Trophoblast cell (in vitro differentiated cells and primary cell): ENCODE data around the gene TIMP2.
A peak's percentile ranks its signal among the peaks of the same experiment; 100 is the strongest.

Source experiments
- DNase-seq, 2 donors: peaks; one replicate each; pipeline ENCODE4 v3.0.0-alpha.2; 2016
- H2AFZ ChIP-seq: 2 replicates; pipeline ENCODE4 v1.6.1; 2013; ENCODE audit warnings: low read length, moderate library complexity, mild to moderate bottlenecking; ENCODE audit not compliant: insufficient read depth, poor library complexity
- H2AK5ac ChIP-seq: 2 replicates; pipeline ENCODE4 v1.6.1; 2013; ENCODE audit warnings: mild to moderate bottlenecking, low read length
- H2BK120ac ChIP-seq: 2 replicates; pipeline ENCODE4 v1.6.1; 2013; ENCODE audit warnings: low read length, mild to moderate bottlenecking, moderate library complexity; ENCODE audit not compliant: insufficient read depth, poor library complexity
- H2BK12ac ChIP-seq: 2 replicates; pipeline ENCODE4 v1.6.1; 2013; ENCODE audit warnings: mild to moderate bottlenecking, low read length, moderate library complexity
- H2BK5ac ChIP-seq: 2 replicates; pipeline ENCODE4 v1.6.1; 2013; ENCODE audit warnings: low read length, low read depth, moderate library complexity, mild to moderate bottlenecking; ENCODE audit not compliant: poor library complexity
- H3K14ac ChIP-seq: 2 replicates; pipeline ENCODE4 v1.6.1; 2013; ENCODE audit warnings: mild to moderate bottlenecking, low read length
- H3K18ac ChIP-seq: 2 replicates; pipeline ENCODE4 v1.6.1; 2013; ENCODE audit warnings: mild to moderate bottlenecking, low read length
- H3K23ac ChIP-seq: 2 replicates; pipeline ENCODE4 v1.6.1; 2013; ENCODE audit warnings: low read length
- H3K27ac ChIP-seq: 2 replicates; pipeline ENCODE4 v1.5.1; 2013; ENCODE audit warnings: low read depth, mild to moderate bottlenecking, inconsistent platforms, low read length, moderate library complexity
- H3K27me3 ChIP-seq: 2 replicates; pipeline ENCODE4 v1.6.1; 2013; ENCODE audit warnings: inconsistent platforms, mild to moderate bottlenecking, low read length, moderate library complexity; ENCODE audit not compliant: insufficient read depth
- H3K36me3 ChIP-seq, 2 experiments: 1 replicate in 1 of 2; 2 replicates in 1 of 2; pipeline ENCODE4 v1.6.1; 2013; ENCODE audit warnings: low read length in 2 of 2, mild to moderate bottlenecking in 2 of 2, moderate library complexity in 1 of 2; ENCODE audit not compliant: insufficient read depth in 2 of 2, control insufficient read depth in 1 of 2
- H3K4ac ChIP-seq: 2 replicates; pipeline ENCODE4 v1.6.1; 2013; ENCODE audit warnings: low read depth, mild to moderate bottlenecking, low read length, moderate library complexity
- H3K4me1 ChIP-seq, 2 experiments: 1 replicate in 1 of 2; 2 replicates in 1 of 2; pipeline ENCODE4 v1.6.1; 2013; ENCODE audit warnings: low read length in 2 of 2, mild to moderate bottlenecking in 2 of 2, moderate library complexity in 1 of 2; ENCODE audit not compliant: insufficient read depth in 2 of 2, control insufficient read depth in 1 of 2
- H3K4me2 ChIP-seq: 2 replicates; pipeline ENCODE4 v1.6.1; 2013; ENCODE audit warnings: inconsistent platforms, mild to moderate bottlenecking, low read length, moderate library complexity
- H3K4me3 ChIP-seq: 2 replicates; pipeline ENCODE4 v1.5.1; 2013; ENCODE audit warnings: mild to moderate bottlenecking, low read depth, low read length, inconsistent platforms
- H3K79me1 ChIP-seq: one replicate; pipeline ENCODE4 v1.6.1; 2013; ENCODE audit warnings: low read length
- H3K79me2 ChIP-seq: 2 replicates; pipeline ENCODE4 v1.6.1; 2013; ENCODE audit warnings: low read length, mild to moderate bottlenecking; ENCODE audit not compliant: control insufficient read depth, insufficient read depth, poor library complexity
- H3K9ac ChIP-seq: 2 replicates; pipeline ENCODE4 v1.6.1; 2013; ENCODE audit warnings: mild to moderate bottlenecking, low read length
- H3K9me3 ChIP-seq: 2 replicates; pipeline ENCODE4 v1.6.1; 2013; ENCODE audit warnings: low read depth, mild to moderate bottlenecking, control low read depth, inconsistent platforms, low read length; ENCODE audit not compliant: insufficient read depth
- H4K12ac ChIP-seq: 2 replicates; pipeline ENCODE4 v1.6.1; 2013; ENCODE audit warnings: low read depth, mild to moderate bottlenecking, low read length, moderate library complexity
- H4K8ac ChIP-seq: 2 replicates; pipeline ENCODE4 v1.6.1; 2013; ENCODE audit warnings: low read depth, mild to moderate bottlenecking, low read length, moderate library complexity
- H4K91ac ChIP-seq: one replicate; pipeline ENCODE4 v1.6.1; 2013; ENCODE audit warnings: low read depth, mild to moderate bottlenecking, low read length, moderate library complexity
- WGBS: extraction: QIAGEN DNeasy Blood & Tissue Kit; methylation state at CpG from one replicate; pipeline ENCODE4 v1.1.7; 2013; ENCODE audit warnings: missing lambda C conversion rate; ENCODE audit not compliant: insufficient read length, insufficient coverage; ENCODE audit errors: extremely low coverage; 5-methylcytosine and 5-hydroxymethylcytosine counted together

Gene TIMP2

GRCh38 chr17:78892520-78892919 lies 32.7 kb downstream of the TIMP2 start:
- H3K79me1 ChIP-seq = no peaks in the 10 kb centered on the region

GRCh38 chr17:78892062-78892456 lies 33.1 kb downstream of the TIMP2 start:
- peaks cover 2% of the 10 kb centered on the region for H3K79me2 ChIP-seq
- H3K9ac ChIP-seq = no peak overlapping the region
- H2AFZ ChIP-seq = no peak overlapping the region
- DNase-seq = no peak
- H3K4me1 ChIP-seq = peaks cover 5 to 13% of the 10 kb centered on the region in 2 experiments
- no peak overlapping the region for H2BK12ac ChIP-seq
- no peak overlapping the region for H3K27ac ChIP-seq
- no peak overlapping the region for H3K23ac ChIP-seq
- no peak overlapping the region for H4K12ac ChIP-seq
- no peaks in the 10 kb centered on the region for H3K27me3 ChIP-seq
- H2BK120ac ChIP-seq = no peak overlapping the region
- H4K8ac ChIP-seq = no peak overlapping the region
- no peaks in the 10 kb centered on the region for H3K79me1 ChIP-seq
- no peak overlapping the region for H2AK5ac ChIP-seq
- peaks cover 2% of the 10 kb centered on the region for H3K9me3 ChIP-seq
- peaks cover 5 to 8% of the 10 kb centered on the region in 2 experiments for H3K36me3 ChIP-seq
- H3K18ac ChIP-seq = no peak overlapping the region
- H3K4ac ChIP-seq = no peak overlapping the region
- H2BK5ac ChIP-seq = no peak overlapping the region
- peak overlapping the region; percentile 33 for H3K14ac ChIP-seq
- H3K4me3 ChIP-seq = no peak overlapping the region
- WGBS = no CpG with 5 or more reads among the region's 14 CpGs
- no peak overlapping the region for H4K91ac ChIP-seq
- H3K4me2 ChIP-seq = no peak overlapping the region

More at GRCh38 chr17:78892520-78892919, 32.7 kb downstream of the TIMP2 start:
- no peak overlapping the region for H4K91ac ChIP-seq
- H3K4ac ChIP-seq = no peak overlapping the region
- no peaks in the 10 kb centered on the region for H3K27me3 ChIP-seq
- H3K18ac ChIP-seq = no peak overlapping the region
- no peak overlapping the region for H2AFZ ChIP-seq
- H4K8ac ChIP-seq = no peak overlapping the region
- no peak overlapping the region for H3K9ac ChIP-seq
- H2AK5ac ChIP-seq = no peak overlapping the region
- H2BK5ac ChIP-seq = no peak overlapping the region
- no peak overlapping the region for H3K14ac ChIP-seq
- H3K9me3 ChIP-seq = peaks cover 2% of the 10 kb centered on the region
- no peak overlapping the region for H2BK12ac ChIP-seq
- no peak overlapping the region for H3K4me2 ChIP-seq
- no peak overlapping the region for H3K23ac ChIP-seq
- no peak for DNase-seq
- H3K36me3 ChIP-seq = peaks cover 5 to 8% of the 10 kb centered on the region in 2 experiments
- H4K12ac ChIP-seq = no peak overlapping the region
- H2BK120ac ChIP-seq = no peak overlapping the region
- H3K27ac ChIP-seq = no peak overlapping the region
- H3K4me1 ChIP-seq = peaks cover 7 to 17% of the 10 kb centered on the region in 2 experiments
- H3K79me2 ChIP-seq = peaks cover 2% of the 10 kb centered on the region
- no peak overlapping the region for H3K4me3 ChIP-seq
- no CpG with 5 or more reads among the region's 5 CpGs for WGBS

GRCh38 chr17:78891406-78892061 lies 33.7 kb downstream of the TIMP2 start:
- no CpG with 5 or more reads among the region's 21 CpGs for WGBS
- no peak overlapping the region for H3K4ac ChIP-seq
- H4K91ac ChIP-seq = no peak overlapping the region

GRCh38 chr17:78890498-78890897 lies 34.7 kb downstream of the TIMP2 start:
- no peak overlapping the region for H2BK120ac ChIP-seq

More at GRCh38 chr17:78891406-78892061, 33.7 kb downstream of the TIMP2 start:
- Histone ChIP-seq H3K14ac (no peak overlapping the region), H2BK12ac (no peak overlapping the region), H3K9me3 (peaks cover 2% of the 10 kb centered on the region), H3K4me2 (no peak overlapping the region), H2BK5ac (no peak overlapping the region), H3K79me2 (no peaks in the 10 kb centered on the region), H2BK120ac (no peak overlapping the region), H4K12ac (no peak overlapping the region), H3K18ac (no peak overlapping the region), H3K9ac (no peak overlapping the region), H3K36me3 (peaks cover 5 to 8% of the 10 kb centered on the region in 2 experiments), H4K8ac (no peak overlapping the region), H2AK5ac (no peak overlapping the region), H3K23ac (no peak overlapping the region), H3K4me1 (peaks cover 5 to 9% of the 10 kb centered on the region in 2 experiments), H3K79me1 (no peaks in the 10 kb centered on the region), H3K27ac (no peak overlapping the region), H3K4me3 (no peak overlapping the region), H3K27me3 (no peaks in the 10 kb centered on the region), H2AFZ (no peak overlapping the region)
- DNase-seq = no peak

More at GRCh38 chr17:78890498-78890897, 34.7 kb downstream of the TIMP2 start:
- Histone ChIP-seq H3K9ac (no peak overlapping the region), H2AK5ac (no peak overlapping the region), H4K8ac (no peak overlapping the region), H3K14ac (no peak overlapping the region), H4K91ac (no peak overlapping the region), H3K36me3 (peaks cover 5 to 8% of the 10 kb centered on the region in 2 experiments), H3K4me3 (no peak overlapping the region), H2BK12ac (no peak overlapping the region), H3K79me2 (no peaks in the 10 kb centered on the region), H3K27me3 (no peaks in the 10 kb centered on the region), H2AFZ (no peak overlapping the region), H3K9me3 (peaks cover 2% of the 10 kb centered on the region), H3K27ac (no peak overlapping the region), H2BK5ac (no peak overlapping the region), H3K4me1 (peaks cover 3 to 5% of the 10 kb centered on the region in 2 experiments), H3K23ac (no peak overlapping the region), H3K4ac (no peak overlapping the region), H4K12ac (no peak overlapping the region), H3K18ac (no peak overlapping the region), H3K79me1 (no peaks in the 10 kb centered on the region), H3K4me2 (no peak overlapping the region)
- DNase-seq = peak; percentile 81 to 86
- WGBS = no CpG with 5 or more reads among the region's 16 CpGs
